Mesenteric fat pad (tissue), 1 donor: ENCODE results near the gene PTGER3. TPM values are rescaled to one million over a fixed set of nuclear protein-coding genes. Genes with fewer than 3 reads are reported as not detected.

Source experiments
- DNase-seq: peaks from one replicate; pipeline ENCODE4 v3.0.0-alpha.2; 2020; ENCODE audit warnings: low spot score
- total RNA-seq: library from RNA; stranded (reverse); fragmentation: NEBNext Ultra II Directional; extraction: Animal tissue kit (Norgen Biotek cat#: 25700); gene quantifications from one replicate; pipeline ENCODE4 v1.2.1, GENCODE V29; 2021
- donor health status: DM: yes; HTN: yes; CAD: no.

Gene PTGER3
- total RNA-seq, 1 donor from 2014 or later = 253 TPM

DNA sequence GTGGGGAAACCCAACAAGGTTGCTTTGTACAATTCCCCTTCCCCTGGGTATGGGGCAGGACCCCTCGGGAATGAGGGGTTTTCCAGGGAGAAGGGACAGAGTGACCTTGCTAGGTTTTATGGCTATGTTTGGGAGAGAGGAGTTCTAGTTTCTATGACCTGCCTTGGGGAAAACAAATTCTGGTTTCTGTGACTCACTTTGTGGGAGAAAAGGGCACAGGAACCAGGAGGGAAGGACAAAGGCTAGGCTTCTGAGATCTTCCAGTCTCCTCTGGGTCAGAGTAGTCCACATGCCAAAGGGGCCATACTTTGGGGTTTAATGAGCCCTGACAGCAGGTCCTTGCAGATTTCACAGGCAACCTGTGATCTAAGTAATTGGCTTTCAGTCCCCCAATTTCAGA lies 5.5 kb upstream of the PTGER3 start:
- DNase-seq = no peak

DNA sequence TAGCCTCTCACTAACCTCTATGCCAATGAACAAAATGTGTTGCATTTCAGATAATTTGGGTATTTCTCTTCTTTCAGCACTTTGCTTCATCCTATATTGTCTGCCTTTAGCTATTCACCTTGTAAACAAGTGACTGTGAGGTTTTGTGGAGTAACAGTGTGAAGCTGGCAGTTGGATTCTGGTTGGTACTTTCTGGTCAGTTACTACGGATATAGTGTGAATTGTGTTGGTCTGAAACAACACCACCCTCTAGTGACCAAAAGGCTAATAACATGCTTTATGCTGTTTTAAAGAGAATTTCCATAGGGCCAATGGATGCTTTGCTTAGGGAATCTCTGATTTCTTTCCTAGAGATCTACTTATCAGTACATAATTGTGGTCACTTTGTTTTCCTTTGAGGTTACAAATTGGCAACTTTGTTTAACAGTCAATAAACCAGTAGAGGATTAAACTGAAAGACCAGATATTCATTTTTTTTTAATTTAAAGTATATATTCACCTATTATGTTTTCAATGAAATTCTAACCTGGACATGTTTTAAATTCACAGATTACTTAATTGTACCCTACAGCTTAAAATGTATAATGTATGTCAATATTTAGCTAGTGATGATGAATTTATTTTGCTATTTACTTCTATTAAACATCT lies 2.5 kb upstream of the PTGER3 start:
- no peak for DNase-seq

DNA sequence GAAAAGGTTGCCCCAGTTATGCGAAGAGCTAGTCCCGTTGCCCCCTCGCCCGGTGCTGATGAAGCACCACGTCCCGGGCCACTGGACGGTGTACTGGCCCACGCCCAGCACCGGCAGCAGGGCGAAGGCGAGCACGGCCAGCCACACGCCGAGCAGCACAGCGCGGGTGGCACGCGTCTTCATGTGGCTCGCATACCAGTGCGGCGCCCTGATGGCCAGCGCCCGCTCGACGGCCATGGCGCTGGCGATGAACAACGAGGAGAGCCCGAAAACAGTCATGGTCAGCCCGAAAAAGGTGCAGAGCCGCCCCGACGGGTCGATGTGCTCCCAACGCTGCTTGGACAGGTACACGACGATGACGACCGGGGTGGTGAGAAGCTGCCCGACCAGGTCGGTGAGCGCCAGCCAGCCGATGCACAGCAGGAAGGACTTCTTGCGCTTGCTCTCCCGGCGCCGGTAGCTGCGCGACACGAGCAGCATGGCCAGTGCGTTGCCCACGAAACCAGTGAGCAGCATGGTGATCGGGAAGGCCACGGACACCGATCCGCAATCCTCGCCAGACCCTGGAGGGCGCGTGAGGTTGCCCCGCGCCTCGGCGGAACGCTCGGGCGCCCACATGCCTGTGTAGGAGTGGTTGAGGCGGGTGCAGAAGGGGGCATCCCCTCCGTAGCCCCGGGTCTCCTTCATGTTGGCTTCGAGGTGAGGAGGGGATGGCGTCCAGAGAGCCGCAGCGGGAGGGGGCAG lies 553 bp downstream of the PTGER3 start:
- no peak for DNase-seq

DNA sequence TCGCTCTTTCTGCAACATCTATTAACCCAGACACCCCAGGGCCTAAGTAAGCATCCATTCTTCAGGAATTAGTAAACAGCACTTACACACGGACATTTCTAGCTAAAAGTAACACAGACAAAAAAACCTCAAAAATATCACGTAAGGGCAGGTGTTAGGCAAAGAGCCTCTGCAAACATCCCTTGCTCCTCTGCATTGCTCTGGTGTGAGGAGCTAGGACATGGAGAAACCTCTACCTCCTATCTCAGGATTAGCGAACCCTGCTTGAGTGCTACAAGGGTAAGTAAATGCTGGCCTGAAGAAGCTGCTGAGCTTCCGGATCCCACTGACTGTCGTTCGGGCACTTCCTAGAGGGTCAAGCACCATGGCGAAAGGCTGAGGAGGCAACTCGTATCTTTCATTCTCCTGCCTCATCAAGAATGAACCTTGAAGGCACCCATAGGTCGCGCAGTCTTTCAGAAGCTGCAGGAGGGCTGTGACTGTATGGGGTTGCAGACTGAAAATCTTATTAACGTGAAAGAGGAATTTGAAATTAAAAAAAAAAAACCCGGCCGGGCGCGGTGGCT lies 2.1 kb downstream of the PTGER3 start:
- DNase-seq = no peak

DNA sequence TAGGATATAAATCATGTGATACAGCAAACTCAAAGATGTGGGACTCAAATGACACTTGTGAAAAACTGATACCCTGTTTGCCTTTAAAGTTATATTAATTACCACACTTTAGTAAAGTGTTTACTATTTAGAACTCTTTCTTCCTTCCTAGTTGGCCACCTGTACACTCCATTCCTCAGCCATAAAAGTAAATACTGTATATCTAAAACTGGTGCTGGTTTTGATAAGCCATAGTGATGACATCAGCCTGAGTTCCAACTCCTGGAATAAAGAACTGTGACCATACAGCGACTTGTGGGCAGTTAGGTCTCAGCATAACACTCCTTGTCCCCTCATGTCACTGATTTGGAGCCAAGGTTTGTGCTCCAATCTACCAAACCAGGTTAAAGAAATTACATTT lies 2.8 kb downstream of the PTGER3 start:
- no peak for DNase-seq

DNA sequence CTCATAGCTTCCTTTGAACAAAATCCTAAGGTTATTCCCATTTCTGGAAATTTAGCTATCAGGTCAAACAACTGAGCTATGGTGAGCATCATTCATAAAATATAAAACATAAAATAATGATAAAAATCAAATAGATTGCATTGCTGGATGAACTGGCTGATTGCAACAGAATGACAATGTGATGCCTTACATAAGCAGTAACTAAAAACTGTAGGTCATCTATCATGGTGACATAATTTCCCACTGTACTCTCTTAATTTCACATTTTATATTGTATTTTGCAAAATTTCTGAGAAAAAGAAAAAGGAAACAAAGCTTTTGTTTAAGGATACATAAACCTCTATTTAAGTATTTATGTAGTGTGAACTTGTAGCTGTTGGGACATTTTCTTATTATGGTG lies 4.6 kb downstream of the PTGER3 start:
- DNase-seq = no peak

DNA sequence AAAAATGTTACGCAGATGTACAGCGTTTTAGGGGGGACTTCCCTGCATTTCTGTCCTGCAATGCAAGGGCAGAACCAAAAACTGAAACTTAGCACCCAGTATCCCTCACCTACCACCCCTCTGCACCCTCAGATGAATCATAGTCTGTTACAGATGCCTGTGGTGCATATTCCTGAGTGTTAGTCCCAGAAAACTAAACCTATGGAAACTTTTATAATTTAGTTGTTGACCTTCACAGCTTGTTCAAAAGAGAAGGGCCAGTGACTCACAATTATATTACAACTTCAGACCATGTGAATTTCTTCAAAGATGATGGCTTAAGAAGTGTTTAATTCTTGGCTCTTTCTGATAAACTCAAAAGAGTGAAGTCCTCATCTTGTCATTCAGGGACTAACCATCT lies 5.8 kb downstream of the PTGER3 start:
- DNase-seq = no peak

DNA sequence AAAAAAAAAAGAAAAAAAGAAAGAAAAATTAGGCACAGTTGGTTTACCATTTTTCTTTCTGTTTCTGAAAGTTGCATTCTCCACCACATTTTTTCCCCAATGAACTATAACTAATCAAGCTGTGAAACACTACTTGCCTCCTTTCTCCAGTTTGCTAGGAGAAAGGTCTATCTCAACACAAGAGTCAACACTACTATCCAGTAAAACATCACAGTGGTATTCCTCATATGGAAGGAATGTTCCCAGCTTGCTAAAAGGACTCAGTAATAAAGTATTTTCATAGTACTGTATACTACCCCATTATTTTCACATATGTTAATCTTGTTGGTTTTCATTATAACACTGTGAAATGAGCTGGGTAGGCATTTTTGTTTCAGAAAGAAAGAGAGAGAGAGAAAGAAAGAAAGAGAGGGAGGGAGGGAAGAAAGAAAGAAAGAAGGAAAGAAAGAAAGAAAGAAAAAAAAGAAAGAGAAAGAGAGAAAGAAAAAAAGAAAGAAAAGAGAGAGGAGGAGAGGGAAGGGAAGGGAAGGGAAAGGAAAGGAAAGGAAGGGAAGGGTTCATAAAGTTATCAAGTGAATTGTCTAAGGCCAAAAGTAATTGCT lies 7.9 kb downstream of the PTGER3 start:
- DNase-seq = no peak

DNA sequence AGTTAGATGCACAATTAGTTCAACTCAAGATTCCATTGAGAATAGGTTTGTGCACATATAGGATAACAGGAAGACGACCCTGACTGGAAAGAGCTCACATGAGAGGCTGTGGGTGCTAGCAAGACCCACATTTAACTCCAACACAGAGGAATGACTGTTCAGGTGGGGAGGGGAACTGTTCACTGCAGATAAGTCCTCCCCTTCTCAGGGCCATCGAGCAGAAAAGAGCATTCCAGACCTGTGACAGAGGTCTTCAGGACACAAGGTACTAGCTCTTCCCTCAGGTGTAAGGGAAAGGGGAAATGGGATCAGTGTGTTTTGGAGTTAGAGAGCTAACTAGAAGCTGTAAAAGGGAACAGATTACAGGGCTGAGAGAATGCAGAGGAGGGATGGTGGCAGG lies 8.7 kb downstream of the PTGER3 start:
- no peak for DNase-seq

DNA sequence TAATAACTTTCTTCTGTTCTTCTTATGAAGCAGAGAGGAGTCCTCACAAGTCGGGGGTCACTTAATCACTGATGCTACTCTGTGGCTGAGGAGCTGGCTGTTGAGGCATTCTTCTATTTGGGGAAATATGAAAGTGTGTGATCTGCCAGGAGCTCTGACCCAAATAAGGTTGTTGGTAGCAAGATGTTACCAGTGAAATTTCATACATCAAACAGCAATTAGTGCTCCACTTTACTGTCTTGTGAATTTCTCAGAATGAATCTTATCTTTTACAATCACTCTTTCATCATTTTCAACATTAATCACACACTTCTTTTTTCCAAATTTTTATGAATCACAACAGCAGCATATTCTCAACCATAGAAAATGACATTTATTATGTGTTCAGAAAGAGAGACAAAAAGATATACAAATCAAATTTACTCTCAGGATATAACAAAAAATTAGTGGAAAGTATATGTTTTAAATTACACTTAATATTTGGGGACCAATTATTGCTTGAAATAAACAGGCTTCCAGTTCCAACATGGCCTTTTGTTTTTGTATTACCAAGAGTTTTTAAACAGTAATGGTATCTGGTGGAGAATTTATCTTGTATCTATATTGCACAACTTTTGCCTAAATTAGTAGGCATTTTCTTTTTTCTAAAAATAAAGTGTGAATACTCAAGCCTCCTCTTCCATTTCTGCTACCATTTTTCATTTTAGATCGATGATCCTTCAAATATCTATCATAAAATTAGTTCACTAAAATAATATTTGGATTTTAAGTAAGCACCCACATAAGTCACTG lies 9.6 kb downstream of the PTGER3 start:
- no peak for DNase-seq

DNA sequence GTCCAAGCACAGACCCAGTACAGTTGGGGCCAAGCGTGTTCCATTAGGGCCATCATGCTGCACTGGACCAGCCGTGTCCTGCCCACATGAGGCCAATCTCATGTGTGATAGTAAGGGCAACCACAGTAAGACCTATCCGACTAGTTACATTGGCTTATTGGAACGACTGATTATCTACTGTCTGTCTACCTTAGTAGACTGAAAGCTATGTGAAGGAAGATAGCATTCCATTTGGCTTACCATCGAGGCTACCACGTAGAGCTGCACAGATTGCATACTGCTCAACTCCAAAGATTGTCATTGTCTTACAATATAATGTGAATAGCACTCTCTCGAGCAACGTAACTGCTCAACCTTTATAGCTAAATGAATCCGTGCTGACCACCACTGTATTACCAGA lies 10.6 kb downstream of the PTGER3 start:
- DNase-seq = no peak

DNA sequence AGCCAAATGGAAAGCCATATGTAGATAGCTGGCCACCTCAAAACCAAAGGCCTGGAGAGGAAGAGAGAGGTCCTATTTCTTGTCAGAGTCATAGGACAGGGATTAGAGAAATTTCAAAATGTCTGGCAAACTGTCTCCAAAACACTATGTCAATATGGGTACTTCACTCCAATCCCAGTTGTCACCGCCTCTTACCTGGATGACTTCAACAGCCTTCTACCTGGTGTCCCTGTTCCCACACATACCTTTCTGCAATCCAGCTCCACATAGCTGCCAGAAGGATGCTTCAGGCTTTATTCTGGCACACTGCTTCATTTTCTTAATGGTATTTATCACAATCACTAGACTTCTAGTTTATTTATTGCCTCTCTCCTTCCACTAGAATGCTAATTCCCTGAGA lies 14.5 kb downstream of the PTGER3 start:
- no peak for DNase-seq

DNA sequence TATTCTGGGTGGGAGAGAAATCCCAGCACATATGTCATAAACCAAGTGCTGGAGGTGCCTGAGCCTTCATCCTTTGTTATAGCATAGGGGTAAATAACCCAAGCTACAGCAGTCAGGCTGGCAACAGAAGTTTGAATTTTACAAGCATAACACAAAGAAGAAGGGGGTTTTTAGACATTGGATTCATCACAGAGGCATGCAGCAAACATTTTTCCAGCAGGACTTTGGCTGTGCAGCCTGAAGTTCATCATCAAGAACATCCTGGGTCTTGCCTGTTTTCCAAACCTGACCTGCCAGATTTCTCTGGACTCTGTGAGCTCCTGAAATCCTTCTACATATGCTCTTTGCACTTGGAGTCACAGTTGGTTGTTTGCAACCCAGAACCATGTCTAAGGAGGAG lies 16.2 kb downstream of the PTGER3 start:
- no peak for DNase-seq

DNA sequence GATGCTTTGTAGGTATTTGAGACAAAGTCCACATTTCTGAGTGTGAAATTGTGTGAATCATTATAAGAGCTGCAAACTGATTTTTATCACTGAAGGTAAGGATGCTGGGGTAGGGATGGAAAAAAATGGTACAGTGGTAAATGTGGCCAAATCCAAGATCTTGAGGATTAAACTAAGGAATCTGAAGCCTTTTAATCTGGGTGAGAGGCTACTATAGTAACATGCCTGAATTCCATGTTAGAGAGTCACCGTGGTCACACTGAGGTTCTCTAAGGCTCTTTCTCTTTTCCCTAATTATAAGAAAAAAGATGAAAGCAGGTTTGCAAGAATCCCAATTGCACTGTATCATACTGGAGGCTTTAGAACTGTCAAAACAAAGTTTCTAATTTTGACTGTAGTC lies 17.6 kb downstream of the PTGER3 start:
- no peak for DNase-seq

DNA sequence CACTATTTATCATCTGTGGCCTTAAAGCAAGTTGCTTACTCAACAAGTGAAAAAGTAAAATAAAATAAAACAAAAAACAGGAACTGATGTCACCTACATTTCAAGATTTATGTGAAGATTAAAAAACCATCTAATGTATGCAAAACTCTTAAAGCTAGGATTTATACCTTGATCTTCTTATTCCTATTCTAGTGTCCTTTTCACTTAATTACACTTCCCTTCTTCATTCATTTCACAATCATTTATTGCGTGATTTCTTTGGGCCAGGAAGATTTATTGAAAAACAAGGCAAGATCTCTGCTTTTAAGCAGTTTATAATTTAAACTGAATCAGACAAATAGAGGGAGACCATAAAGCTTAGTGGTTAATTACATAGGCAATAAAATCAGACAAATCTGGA lies 18.6 kb downstream of the PTGER3 start:
- no peak for DNase-seq

DNA sequence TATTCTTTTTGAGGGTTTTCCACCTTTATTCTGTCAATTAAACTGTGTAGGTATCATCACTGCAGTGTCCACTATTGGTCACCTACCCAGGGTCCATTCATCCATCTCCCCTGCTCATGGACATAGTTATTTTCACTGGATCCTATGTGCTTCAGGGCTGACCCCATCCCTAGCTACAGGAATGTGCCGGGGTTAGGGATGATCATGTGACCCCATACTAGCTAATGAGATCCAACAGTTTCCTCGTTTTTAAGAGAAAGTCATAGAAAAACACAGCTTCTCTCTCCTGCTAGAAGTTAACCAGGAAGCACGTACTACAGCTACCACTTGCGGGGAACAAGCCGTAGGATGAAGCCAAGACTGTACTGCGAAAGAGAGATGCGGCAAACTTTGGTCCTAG lies 19.6 kb downstream of the PTGER3 start:
- no peak for DNase-seq

DNA sequence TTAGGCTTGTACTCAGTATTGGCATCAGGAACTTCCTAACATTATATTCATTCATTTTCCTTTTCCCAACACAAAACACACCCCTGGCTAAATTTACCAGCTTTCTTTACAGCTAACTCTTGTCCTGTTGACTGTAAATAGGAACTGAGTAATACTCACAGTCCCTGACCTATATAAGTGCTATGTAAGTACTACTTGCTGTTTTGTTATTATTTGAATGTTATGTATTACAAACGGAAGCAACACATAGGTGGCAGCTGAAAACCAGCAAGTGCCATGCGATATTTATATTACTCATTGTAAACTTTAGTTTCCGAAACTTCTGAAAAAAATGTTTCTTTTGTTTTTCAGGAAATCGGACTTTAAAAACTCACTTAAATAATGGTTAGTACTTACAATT lies 21.5 kb downstream of the PTGER3 start:
- DNase-seq = no peak

DNA sequence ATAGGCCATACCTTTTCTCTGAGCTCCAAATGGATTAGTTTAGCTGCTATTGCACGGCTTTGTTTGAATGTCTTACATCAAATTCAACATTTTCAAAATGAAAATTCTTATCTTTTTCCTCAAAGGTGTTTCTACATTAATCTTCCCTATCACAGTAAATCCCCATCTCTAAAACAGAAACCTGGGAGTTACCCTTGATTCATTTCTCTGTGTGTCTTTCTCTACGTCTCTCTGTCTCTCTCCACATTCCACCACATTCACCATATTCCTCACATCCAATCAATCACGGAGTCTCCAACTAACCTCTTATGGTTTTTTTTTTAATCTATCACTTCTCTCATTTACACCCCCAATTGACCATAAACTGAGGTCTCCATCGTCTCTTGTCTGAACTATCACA lies 24.1 kb downstream of the PTGER3 start:
- no peak for DNase-seq

DNA sequence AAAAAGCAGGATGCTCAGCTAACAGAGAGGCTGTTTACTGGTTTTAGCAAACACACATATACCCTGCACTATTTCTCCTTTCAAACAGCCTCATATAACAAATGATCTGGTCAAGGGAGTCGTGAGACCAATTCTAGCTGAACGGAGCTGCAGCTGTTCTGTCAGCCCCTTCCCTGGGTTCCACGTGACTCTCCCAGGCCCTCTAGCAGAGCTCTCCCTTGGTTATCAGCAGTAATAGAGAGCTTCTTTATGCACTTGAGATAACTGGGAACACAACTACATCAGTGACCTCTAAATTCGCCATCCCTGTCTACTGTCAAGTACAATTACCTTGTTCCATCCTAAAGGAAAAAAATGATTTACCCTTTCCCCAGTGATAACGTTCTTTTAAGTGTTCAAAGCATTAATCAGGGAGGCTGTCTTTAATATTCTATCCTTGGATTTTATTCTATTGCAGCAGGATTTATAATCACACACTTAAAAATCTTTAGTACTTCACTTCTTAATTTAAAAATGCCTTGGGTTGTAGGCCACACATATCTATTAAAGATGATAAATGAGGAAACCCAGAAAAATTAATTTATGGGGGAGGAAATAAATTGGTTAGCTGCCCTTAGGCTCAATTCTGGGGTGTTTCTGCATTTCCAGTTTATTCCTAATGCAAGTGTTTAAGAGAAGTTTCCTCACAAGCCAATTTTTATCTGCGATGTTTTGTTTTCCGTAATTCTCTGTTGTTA lies 28.2 kb downstream of the PTGER3 start:
- DNase-seq = no peak

DNA sequence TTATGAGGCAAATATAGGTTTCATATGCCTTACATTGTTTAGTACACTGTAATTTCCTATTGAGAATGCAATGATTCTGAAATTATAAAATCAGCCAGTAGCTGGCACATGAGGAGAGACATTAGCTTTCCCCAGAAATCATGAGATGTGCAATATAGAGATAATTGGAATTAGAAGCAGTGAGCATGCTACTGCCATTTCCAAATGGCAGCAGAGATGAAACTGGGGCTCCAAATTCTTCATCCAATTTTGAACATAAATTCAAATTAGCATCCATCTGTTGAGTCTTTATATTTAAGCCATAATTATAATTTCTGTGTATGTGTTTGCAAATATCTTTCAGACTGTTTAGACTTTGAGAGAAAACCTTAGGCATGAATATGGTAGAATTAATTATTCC lies 28.8 kb downstream of the PTGER3 start:
- DNase-seq = no peak

DNA sequence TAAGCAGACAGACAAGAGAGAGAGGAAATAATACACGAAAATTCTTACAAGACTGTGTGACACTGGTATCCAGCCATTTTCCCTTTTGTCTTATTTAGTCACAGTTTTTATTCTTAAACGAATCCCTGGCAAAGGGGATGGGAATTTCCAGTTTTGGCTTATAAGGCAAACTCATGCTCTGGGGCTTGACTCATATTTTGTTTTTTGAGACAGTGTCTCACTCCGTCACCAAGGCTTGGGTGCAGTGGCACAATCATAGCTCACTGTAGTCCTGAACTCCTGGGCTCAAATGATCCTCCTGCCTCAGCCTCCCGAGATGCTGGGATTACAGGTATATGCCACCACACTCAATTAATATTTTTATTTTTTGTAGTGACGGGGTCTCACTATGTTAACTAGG lies 31.9 kb downstream of the PTGER3 start:
- no peak for DNase-seq
